GM21723 (cell line): Measurements from ENCODE around the gene ATG2A.
"Not testable (repeated sequence)": the region's sequence is repeated elsewhere in the genome, so short reads cannot be mapped to it uniquely, and the experiment has no call there.

Experiments
- ATAC-seq: cut with Tn5 transposase; IDR thresholded peaks from one replicate; pipeline ENCODE4 v1.9.1; 2021; ENCODE audit warnings: mild to moderate bottlenecking, moderate library complexity; ENCODE audit not compliant: unreplicated experiment

Gene ATG2A

GRCh38 chr11:64857485-64857884, 59.5 kb downstream of the ATG2A start:
- ATAC-seq: no peak

- ATAC-seq: no peak
These were observed 60.4 kb downstream of the ATG2A start for GRCh38 chr11:64856382-64857227.

GRCh38 chr11:64855596-64856304, 61.3 kb downstream of the ATG2A start:
- no peak for ATAC-seq

GRCh38 chr11:64854534-64855502, 62.2 kb downstream of the ATG2A start:
- ATAC-seq: no peak

GRCh38 chr11:64854157-64854533, 62.9 kb downstream of the ATG2A start:
- ATAC-seq: no peak

GRCh38 chr11:64853709-64854108, 63.3 kb downstream of the ATG2A start:
- ATAC-seq: no peak

- no peak for ATAC-seq
These were observed 64.1 kb downstream of the ATG2A start for GRCh38 chr11:64852804-64853509.

GRCh38 chr11:64851831-64852351, 65.1 kb downstream of the ATG2A start:
- peak; percentile 13 for ATAC-seq

- ATAC-seq: peak; percentile 65
These were observed 65.9 kb downstream of the ATG2A start for GRCh38 chr11:64850979-64851567.

GRCh38 chr11:64849598-64850356, 67.2 kb downstream of the ATG2A start:
- no peak for ATAC-seq

GRCh38 chr11:64848826-64849597, 68.0 kb downstream of the ATG2A start:
- ATAC-seq: no peak

GRCh38 chr11:64848214-64848825, 68.7 kb downstream of the ATG2A start:
- no peak for ATAC-seq

- ATAC-seq: no peak
These were observed 69.9 kb downstream of the ATG2A start for GRCh38 chr11:64846998-64847666.

- ATAC-seq: not testable (repeated sequence)
These were observed 71.3 kb downstream of the ATG2A start for GRCh38 chr11:64845776-64846129.

GRCh38 chr11:64845129-64845775, 71.8 kb downstream of the ATG2A start:
- ATAC-seq: no peak
